ENCODE data around the gene ADGB.

GRCh38 chr6:146650799-146651481 is 52.2 kb downstream of the ADGB start:
- TF ChIP-seq MIER2 (CRISPR knock-in tag; IDR thresholded peaks at IDR 0.05) (no peak), MXD4 (CRISPR knock-in tag; IDR thresholded peaks at IDR 0.05) (no peak), ZBTB4 (CRISPR knock-in tag; IDR thresholded peaks at IDR 0.05; ENCODE audit: borderline replicate concordance) (no peak), CTCF (CRISPR knock-in tag; IDR thresholded peaks at IDR 0.05) (no peak), ARID4A (CRISPR knock-in tag; IDR thresholded peaks at IDR 0.05; ENCODE audit: borderline replicate concordance) (no peak), ZNF629 (CRISPR knock-in tag; conservative IDR thresholded peaks at IDR 0.05) (no peak), ZNF24 (IDR thresholded peaks at IDR 0.05) (no peak), CBX1 (IDR thresholded peaks at IDR 0.05; ENCODE audit: low read depth) (no peak), ELK4 (CRISPR knock-in tag; IDR thresholded peaks at IDR 0.05; ENCODE audit: borderline replicate concordance) (no peak), HMG20B (CRISPR knock-in tag; conservative IDR thresholded peaks at IDR 0.05) (no peak), PRPF4 (IDR thresholded peaks at IDR 0.05; ENCODE audit: low read depth, low read length, poor library complexity, severe bottlenecking) (no peak)

Measured in HepG2 (cell line).